Medulla oblongata (tissue), 1 donor: Measurements from ENCODE around the gene DCAF12.
A peak's percentile ranks its signal among the peaks of the same experiment; 100 is the strongest.

Experiments used
- DNase-seq: peaks from one replicate; pipeline ENCODE4 v3.0.0-alpha.2; 2015; ENCODE audit errors: extremely low spot score

Gene DCAF12

DNA sequence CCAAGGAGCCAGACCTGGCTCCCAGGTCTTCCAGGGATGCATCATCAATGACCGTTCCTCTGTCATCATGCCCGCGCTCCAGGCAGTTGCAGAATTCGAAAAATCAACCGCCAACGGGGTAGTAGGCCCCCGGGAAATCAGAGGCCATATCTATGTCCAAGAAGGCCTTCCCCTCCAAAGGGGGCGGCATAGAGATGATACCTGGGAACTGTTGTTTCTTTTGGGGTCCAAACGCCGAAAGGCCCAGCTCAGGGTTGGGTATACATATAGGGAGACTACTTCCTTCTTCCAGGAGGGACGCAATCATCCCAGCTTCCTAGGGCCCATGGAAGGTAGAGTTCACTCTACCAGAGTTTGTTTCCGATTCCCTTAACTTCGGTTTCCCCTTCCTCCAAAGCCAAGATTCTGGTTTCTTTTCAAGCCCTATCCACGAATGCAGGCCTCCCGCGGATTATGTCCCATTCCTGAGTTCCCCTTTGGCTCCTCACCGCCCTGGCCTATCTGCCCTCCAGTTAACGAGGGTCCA lies 754 bp downstream of the DCAF12 start:
- DNase-seq = no peak

DNA sequence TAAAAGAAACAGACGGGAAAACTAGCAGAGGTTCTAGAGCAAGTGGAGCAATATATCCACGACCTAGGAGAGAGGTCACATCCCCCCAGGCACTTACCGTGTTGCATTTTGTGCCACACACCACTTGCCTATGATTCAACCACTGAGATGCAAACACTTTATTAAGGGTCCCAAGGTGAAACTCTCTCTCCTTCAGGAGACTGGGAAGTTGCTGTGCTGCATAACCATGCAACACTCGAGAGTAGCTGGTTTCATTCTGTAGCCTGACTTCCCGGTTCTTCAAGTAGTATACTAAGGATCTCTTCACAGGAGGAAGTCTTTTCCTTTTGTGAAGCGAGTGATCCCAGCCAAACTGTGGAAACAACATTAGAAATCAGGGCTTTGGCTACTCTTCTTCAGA lies 1.6 kb downstream of the DCAF12 start:
- DNase-seq = peak; percentile 31

DNA sequence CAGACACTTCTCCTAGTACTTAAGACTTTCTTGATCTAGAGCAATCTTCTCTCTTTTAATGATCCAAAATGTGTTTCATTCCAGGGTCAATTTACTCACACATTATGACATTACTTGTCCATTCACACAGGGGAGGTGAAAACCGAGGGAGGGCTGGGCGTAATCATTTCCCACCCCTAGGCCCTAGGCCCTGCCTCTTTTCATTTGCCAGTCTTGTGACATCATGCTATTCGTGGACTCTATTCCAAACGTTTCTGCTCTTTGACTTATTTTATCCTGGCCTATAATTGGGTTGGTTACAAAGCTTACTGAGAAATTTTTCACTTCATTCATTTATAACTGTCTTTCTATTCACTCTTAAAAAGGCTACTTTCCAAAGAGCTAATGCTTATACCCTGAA lies 2.4 kb downstream of the DCAF12 start:
- DNase-seq = no peak

DNA sequence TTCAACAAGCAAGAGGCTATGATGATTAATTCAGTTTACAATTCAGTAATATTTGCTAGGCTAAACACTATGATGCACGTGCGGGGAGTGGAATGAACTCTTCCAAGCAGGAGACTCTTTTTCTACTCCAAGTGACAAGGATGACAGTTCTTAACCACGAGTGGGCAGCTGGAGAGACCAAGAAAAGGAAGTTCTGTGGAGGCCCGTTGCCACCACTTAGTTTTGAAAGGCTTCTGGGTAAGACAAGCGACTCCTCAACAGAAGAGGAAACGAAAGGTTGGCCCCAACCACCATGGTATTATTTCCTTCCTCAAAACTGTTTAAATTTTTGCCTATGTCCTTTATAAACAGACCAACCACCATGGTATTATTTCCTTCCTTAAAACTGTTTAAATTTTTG lies 2.8 kb downstream of the DCAF12 start:
- peak; percentile 80 for DNase-seq

DNA sequence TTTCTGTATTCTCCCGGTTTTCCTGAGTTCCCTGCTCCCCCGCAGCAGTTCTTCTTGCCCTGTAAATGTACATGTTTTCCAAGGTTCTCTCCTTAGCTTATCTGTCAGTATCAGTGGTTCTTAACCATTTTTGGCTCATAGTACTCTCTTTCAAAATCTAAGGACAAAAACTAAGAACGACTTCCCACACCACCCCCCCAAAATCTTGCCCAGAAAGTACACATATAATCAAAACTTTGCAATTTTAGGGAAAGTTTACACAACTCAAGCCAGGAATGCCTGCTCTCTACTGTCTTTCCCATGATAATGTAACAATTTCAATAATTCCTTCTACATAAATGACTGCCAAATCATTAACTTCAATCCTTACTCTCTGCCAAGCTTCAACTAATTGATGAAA lies 4.5 kb downstream of the DCAF12 start:
- no peak for DNase-seq

DNA sequence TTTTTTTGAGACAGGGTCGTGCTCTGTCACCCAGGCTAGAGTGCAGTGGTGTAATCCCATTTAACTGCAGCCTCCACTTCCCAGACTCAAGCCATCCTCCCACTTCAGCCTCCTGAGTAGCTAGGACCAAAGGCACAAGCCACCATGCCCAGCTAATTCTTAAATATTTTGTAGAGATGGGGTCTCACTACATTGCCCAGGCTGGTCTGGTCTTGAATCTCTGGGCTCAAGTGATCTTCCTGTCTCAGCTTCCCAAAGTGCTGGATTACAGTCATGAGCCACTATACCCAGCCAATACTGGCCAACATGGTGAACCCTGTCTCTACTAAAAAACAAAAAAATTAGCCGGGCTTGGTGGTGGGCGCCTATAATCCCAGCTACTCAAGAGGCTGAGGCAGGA lies 6.8 kb downstream of the DCAF12 start:
- no peak for DNase-seq

DNA sequence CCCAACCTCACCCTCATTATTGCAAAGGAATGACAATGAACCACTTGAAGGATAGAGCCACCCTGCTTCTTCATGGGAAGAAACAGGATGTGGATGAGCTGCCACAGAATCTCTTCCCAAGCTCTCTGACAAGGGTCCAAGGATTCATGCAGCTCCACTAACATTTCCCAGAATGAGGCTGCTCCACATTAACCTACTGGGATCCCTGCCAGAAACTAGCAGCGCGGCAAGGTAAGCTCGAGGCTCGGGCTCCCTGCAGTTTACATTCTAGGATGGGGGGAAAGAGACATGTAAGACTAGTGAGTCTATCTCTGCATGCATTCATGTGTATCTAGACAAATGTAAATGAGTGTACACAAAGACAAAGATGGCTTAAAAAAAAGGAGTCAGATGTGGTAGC lies 12.1 kb downstream of the DCAF12 start:
- DNase-seq = peak; percentile 38

DNA sequence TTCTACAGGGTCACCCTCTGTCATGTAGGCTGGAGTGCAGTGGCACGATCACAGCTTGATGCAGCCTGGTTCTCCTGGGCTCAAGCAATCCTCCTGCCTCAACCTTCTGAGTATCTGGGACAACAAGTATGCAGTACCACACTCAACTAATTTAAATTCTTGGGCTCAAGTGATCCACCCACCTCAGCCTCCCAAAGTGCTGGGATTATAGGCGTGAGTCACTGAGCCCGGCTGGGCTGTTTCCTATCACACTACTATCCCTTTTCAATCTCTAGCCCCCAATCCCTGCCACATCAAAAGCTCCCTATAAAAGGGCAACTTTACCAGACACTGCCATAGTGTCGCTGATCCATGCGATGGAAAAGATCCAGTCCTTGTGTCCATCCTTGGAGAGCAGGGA lies 20.4 kb downstream of the DCAF12 start:
- no peak for DNase-seq

DNA sequence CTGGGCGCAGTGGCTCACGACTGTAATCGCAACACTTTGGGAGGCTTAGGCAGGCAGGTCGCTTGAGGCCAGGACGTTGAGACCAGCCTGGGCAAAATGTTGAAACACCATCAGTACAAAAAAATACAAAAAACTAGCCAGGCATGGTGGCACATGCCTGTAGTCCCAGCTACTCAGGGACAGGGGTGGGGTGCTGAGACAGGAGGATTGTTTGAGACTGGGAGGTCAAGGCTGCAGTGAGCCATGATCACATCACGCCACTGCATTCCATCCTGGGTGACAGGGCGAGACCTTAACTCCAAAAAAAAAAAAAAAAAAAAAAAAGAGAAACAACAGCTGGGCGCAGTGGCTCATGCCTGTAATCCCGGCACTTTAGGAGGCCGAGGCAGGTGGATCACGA lies 23.7 kb downstream of the DCAF12 start:
- no peak for DNase-seq

DNA sequence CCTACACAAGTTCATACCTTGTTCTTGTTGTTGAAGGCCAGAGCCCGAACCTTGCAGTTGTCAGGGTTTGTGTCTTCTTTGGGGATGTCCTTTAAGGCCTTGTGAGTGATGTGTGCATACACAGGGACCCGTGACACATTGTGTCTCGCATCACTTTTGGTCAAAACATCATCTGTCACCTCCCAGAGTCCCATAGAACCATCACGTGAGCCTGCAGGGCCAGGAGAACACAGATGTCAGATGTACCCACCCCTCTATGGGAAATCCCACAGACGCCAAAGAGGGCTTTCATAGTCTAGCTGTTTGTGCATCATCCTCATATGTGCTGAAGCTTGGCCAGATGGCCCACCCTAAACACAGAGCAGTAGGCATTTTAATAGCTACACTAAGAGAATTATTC lies 28.2 kb downstream of the DCAF12 start:
- DNase-seq = no peak

DNA sequence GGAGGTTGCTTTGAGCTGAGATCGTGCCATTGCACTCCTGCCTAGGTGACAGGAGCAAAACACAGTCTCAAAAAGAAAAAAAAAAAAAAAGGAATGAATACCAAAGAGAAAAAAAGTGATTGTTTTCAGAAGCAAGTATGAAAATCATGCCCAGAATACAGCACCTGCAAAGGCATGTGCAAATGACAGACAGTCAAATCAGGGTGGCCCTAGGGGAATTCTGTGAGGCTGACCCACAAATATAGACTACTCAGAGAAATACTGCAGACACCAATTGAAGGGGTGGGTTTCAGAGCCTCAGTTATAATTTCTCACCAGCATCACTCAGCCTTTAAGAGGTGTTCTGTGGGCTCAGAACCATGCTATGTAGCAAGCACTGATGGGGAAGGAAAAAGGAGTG lies 28.6 kb downstream of the DCAF12 start:
- DNase-seq = no peak

DNA sequence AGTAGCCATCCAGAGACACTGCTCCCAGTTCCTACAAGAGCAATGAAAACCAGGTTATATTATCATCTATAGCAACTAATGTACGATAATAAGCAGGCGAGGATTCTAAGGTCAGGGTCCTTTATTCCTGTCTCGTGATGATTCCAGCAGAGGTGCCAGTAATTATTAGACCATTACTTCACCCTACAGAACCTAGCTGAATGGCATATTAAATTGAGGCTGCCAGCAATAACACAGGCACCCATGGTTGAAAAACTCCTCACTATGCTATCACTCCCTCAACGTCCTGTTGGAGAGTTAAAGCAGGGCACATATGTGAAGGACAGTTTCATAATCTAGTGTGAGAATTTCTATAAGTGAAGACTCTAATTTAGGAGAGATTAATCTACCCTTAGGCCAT lies 29.7 kb downstream of the DCAF12 start:
- no peak for DNase-seq

DNA sequence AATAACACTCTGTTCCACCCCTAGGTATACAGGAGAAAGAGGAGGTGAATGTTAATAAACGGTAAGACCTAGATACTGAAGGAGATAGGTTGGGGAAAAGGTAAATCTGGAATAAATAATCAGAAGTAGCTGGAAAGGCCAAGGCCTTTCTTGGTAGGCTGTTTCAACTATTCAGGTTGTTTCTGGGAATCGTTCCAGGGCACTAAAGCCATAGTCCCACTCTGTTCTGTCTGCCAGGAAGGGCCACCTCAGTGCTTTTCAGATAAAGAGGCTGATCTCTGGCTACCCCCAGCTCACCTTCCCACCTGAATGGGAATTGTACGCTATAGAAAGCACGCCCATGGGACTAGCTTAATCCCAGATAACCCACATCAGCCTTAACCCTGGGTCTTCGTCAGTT lies 32.9 kb downstream of the DCAF12 start:
- no peak for DNase-seq

DNA sequence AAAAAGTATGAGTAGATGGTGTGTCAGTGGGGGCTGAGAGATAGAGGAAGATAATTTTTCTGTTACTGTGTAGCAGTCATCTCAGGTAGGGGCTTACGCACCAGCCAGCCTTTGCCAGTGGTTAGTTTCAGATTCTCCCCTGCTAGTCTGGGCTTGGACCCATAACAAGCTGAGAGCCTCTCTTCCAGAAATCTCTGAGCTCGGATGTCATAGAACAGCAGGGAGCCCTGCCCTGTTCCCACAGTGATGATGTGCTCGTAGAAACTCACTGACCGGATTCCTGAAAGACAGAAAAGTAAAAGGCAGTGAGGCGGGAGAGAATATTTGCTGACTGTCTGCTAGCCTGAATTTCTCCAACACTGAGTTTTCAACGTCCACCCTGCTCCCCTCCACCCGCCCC lies 37.2 kb downstream of the DCAF12 start:
- peak; percentile 60 for DNase-seq

DNA sequence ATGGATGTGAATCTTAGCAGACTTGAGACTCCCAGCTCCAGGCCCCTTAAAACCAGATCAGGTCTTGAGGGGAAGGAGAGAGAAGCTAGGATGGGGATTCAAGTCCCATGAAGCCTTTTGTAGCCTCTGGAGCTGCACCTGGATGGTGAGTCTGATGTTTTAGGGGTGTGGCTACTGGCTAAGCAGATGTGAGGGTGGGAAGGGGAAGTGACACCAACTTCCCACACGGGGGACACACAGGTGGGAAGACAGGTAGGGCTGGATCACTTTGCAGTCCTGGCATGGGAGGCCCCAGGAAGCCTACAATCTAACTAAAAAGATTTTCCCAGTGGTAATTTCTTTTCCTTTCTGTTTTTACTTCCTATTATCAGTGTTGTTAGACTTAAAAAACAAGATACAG lies 39.1 kb downstream of the DCAF12 start:
- no peak for DNase-seq

DNA sequence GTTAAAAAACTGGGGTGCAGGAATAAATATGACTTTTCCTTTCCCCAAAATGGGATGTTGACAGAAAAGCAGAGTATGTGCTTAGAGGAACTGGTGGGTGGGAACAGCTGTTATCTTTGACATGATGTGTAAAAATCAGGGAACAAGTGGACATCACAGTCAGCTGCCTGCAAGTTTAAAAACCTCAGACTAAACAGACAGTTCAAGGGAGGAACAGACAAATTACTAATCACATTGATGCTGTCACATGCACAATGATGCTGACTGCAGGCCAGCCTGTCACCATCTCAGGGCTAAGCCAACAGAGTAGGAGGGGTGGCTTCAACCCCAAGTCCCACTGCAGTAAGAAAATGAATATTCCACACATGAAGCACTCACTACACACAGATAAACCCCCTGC lies 39.6 kb downstream of the DCAF12 start:
- no peak for DNase-seq

DNA sequence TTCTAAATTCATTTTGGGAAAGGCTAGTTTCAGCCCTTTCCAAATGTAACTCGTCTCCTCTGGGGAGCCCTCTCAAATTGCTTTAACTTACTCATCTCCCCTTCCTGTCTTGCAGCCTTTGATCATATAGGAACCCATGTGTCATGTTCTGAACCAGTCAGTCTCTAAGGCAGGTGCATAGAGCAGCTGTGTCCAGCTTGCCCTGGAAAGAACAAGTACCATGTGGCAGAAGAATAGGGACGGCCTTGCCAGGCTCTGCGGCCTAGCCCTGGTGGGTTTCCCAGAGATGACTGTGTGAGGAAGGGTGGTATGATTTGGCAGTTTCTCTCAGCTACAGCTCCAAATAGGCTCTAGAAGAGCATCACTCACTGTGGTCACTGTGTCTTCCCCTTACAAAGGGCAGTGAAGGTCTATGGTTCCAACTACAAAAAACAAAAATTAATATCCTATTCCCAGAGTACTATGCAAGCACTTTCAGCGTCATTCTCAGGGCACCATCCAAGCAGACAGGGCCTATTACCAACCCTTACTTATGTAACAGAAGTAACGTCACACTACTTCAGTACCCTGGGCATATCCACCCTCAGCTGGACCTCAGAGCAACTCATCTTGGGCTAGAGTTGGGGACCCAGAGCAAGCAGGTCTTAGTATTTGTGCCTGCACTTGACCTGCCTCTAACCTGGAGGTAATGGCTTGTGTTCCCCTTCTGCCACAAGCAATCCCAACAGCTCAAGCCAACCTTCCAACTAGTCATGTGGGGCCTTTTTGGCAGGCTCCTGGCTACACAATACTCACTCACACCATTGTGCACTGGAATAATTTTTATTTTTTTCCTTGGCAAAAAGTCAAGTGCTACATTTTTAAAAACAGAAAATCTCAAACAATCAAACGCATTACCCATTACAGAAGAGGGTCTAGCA lies 40.7 kb downstream of the DCAF12 start:
- DNase-seq = peak; percentile 62

DNA sequence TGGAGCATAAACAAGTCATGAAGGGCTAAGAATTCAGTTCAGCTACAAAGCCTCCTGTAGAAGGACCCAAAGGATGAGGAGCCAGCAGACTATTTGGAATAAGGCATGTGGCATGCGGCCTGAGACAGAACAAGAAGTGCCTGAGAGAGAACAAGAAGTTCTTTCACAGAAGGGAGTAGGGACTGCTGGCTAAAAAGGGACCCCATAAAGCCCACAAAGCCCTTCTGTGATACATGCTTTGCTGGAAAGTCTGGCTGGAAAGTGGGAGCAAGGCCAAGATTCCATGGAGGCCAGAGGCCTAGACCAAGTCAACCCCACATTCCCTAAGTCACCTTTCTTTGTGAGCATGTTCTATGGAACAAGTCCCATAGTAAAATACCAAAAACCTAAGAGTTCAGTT lies 41.9 kb downstream of the DCAF12 start:
- peak; percentile 90 for DNase-seq

DNA sequence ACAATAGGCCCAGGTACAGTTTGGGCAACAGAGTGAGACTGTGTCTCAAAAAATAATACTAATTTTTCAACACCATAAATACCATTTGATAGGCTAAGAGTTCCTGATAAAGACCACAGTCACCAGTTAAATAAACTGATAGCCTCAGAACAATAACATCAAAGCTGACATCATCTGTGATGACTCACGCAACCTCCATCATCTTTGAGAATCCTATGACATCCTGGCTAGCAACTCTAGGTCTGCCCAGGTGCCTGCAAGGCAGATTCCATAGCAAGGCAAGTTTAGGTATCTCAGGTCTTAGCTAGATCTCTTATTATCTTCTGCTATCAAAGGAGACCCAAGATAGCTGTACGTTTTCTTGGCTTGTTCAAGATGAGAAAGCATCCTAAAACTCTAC lies 47.3 kb downstream of the DCAF12 start:
- no peak for DNase-seq

DNA sequence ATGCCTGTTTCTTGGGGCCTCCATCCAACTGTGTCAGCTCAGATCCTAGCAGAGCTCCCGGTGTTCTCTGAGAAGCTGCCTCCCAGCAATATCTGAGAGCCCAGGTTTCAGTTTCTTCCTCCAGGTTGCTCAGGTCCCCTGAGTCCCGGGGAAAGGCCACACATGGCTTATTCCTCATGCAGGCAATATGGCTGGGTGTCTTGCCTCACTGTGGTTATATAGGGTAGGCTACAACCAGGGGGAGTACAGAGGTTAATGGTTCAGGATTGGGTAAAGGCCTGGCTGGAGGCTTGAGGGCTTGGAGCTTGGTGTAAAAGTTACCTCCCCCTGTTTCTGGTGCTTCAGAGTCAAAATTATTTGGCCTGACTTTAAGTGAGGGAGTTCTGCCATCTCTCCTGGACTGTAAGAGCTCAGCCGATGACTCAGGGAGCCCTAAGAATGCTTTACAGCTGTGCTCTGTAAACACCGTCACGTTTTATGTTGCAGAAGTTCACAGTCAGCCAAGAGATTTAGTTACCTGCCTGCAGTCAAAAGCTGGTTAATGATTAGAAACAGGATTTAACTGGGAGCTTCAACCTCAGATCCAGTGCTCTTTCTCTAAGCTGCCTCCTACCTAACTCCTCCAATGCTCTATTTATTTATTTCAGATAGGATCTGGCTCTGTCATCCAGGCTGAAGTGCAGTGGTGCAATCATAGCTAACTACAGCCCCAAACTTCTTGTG lies 53.5 kb downstream of the DCAF12 start:
- no peak for DNase-seq

DNA sequence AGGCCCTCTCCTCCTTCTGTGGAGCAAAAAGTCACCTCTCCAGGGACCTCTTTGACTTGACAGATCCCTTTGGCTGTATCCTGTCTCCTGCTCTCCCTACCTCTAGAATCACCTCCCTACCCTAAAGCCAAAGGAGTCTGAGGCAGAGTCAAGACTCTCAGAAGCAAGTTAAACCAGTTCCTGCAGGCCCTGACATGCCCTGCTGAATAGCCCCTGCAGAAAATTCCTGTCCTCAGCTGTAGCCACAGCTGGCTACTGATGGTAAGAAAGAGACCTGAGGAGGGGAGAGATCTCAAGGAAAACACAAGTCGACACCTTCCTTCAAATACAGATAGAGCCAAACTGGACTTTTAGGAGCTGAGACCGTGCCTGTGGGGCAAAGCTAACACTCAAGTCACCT lies 54.1 kb downstream of the DCAF12 start:
- DNase-seq = no peak

DNA sequence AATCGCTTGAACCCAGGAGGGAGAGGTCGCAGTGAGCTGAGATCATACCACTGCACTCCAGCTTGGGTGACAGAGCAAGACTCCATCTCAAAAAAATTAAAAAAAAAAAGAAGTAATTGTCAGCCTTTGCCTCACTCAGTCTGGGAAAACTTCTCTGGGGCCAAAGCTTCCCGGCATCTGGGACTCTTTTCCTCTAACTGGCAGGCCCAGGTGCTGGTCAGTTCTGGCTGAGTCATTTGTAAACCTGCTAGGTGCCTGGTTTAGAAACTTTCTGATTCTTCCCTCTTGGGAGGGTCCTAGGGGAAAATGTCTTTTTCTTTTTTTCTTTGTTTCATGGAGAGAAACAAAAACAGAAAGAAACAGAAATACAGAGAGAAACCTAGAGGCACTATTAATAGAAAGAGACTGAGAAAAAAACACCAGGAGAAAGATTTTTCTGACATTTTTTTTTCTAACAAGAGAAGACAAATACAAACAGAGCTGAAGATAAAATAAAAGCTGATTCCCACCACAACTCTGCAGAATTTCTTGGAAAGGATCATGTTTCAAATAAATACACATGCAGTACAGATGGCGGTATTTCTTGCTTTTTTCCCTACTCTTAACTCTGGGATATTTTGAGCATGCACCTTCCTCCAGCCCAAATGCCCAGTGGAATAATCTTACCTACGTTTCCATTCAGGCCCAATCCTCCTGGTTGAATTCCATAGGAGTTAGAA lies 55.7 kb downstream of the DCAF12 start:
- DNase-seq = no peak
